Naive thymus-derived CD4-positive, alpha-beta T cell (primary cell): ENCODE results near the gene AKAP17A. TPM values are rescaled to one million over a fixed set of nuclear protein-coding genes. Genes with fewer than 3 reads are reported as not detected.

Experiments
- ATAC-seq: fragments of 150-1000 bp; cut with Tn5 transposase; 2 replicates; pipeline ENCODE4 v1.10.0; 2021; ENCODE audit warnings: mild to moderate bottlenecking, moderate library complexity
- CTCF ChIA-PET: fragments of 350-600 bp; sonication (Branson Sonifier 250); formaldehyde crosslinking; loops from one replicate; lab custom pipeline; 2021; ENCODE audit warnings: antibody characterized with exemption; lab: Charles Lee
- POLR2A ChIA-PET: fragments of 350-600 bp; sonication (Branson Sonifier 250); formaldehyde crosslinking; loops from one replicate; lab custom pipeline; 2021; ENCODE audit warnings: antibody characterized with exemption, inconsistent platforms; lab: Charles Lee
- DNase-seq, 9 donors: peaks; one replicate each; pipeline versions ENCODE4 v3.0.0 to v3.0.0-alpha.2; 2020 to 2022; ENCODE audit warnings: mixed read lengths in 1 of 9
- H3K27ac ChIP-seq: one replicate; pipeline ENCODE4 v1.7.0; 2013; ENCODE audit warnings: mild to moderate bottlenecking, low read depth, low read length, moderate library complexity
- H3K27me3 ChIP-seq, 2 donors: one replicate each; pipeline ENCODE4 v1.7.0; 2013; ENCODE audit warnings: low read length in 2 of 2, mild to moderate bottlenecking in 2 of 2, moderate library complexity in 2 of 2; ENCODE audit not compliant: control insufficient read depth in 2 of 2, insufficient read depth in 2 of 2
- H3K36me3 ChIP-seq, 3 experiments: 1 replicate in 2 of 3; 2 replicates in 1 of 3; pipeline ENCODE4 v1.7.0; 2013; ENCODE audit warnings: low read length in 3 of 3, mild to moderate bottlenecking in 3 of 3, moderate library complexity in 1 of 3; ENCODE audit not compliant: insufficient read depth in 3 of 3, control insufficient read depth in 2 of 3
- H3K4me1 ChIP-seq, 2 donors: one replicate each; pipeline ENCODE4 v1.7.0; 2013; ENCODE audit warnings: low read length in 2 of 2, mild to moderate bottlenecking in 2 of 2, moderate library complexity in 1 of 2; ENCODE audit not compliant: control insufficient read depth in 2 of 2, insufficient read depth in 2 of 2
- H3K4me3 ChIP-seq: 2 replicates; pipeline ENCODE4 v1.7.0; 2013; ENCODE audit warnings: mild to moderate bottlenecking, low read length
- H3K9me3 ChIP-seq, 3 experiments: 1 replicate in 2 of 3; 2 replicates in 1 of 3; pipeline ENCODE4 v1.7.0; 2013; ENCODE audit warnings: low read length in 3 of 3; ENCODE audit not compliant: control insufficient read depth in 2 of 3
- H3K27ac Mint-ChIP-seq, 9 donors: one replicate each; pipeline ENCODE4 v1.8.0; 2020 to 2022; ENCODE audit warnings: mixed read lengths in 9 of 9, mild to moderate bottlenecking in 8 of 9, moderate library complexity in 5 of 9, inconsistent platforms in 2 of 9
- H3K27me3 Mint-ChIP-seq, 5 donors: one replicate each; pipeline ENCODE4 v1.8.0; 2021 to 2022; ENCODE audit warnings: mixed read lengths in 5 of 5, mild to moderate bottlenecking in 1 of 5
- H3K36me3 Mint-ChIP-seq, 5 donors: one replicate each; pipeline ENCODE4 v1.8.0; 2020 to 2022; ENCODE audit warnings: mixed read lengths in 5 of 5, mild to moderate bottlenecking in 3 of 5, inconsistent platforms in 1 of 5
- H3K4me1 Mint-ChIP-seq, 7 donors: one replicate each; pipeline ENCODE4 v1.8.0; 2020 to 2022; ENCODE audit warnings: mixed read lengths in 7 of 7, mild to moderate bottlenecking in 3 of 7, inconsistent platforms in 1 of 7
- H3K4me3 Mint-ChIP-seq, 10 donors: one replicate each; pipeline ENCODE4 v1.8.0; 2020 to 2022; ENCODE audit warnings: mild to moderate bottlenecking in 10 of 10, mixed read lengths in 10 of 10, moderate library complexity in 6 of 10, inconsistent platforms in 2 of 10
- H3K9me3 Mint-ChIP-seq, 11 donors: one replicate each; pipeline ENCODE4 v1.8.0; 2020 to 2022; ENCODE audit warnings: mixed read lengths in 11 of 11, mild to moderate bottlenecking in 4 of 11, inconsistent platforms in 1 of 11, moderate library complexity in 1 of 11
- intact Hi-C, 2 donors: fragments of 100-400 bp; cut with micrococcal nuclease; formaldehyde crosslinking; loops; one replicate each; pipeline ENCODE4 v1.15.1; 2023
- polyA plus RNA-seq, 2 donors: library from polyadenylated mRNA; unstranded; fragments of 300-500 nt; fragmentation: Illumina TruSeq; gene quantifications; one replicate each; pipeline ENCODE4 v1.2.3, GENCODE V29; 2021
- total RNA-seq, 6 experiments: library from RNA in 5 of 6; stranded (reverse) in 5 of 6; gene quantifications; 1 replicate in 5 of 6; 2 replicates in 1 of 6; pipeline ENCODE4 v1.2.3 and lab custom pipeline; 2021 to 2026

Gene AKAP17A
- total and polyA plus RNA-seq, 7 experiments from 2014 or later: 19.2 to 165 (median 119) TPM

DNA sequence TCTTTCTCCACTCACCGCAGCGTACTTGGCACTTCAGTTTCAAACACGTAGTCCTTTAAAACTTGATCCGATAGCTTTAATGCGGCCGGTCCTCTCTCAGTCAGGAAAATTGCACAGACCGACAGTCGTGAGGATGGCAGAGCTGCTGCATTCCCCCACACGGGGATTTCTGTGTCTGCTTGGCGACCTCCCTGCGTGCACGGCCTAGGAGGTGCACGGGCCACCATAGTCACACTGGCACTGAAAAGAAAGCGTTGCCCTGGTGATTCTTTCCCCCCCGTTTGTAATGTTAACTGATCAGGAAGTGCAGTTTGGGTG, 10.3 kb downstream of the AKAP17A start:
- Mint-ChIP-seq H3K4me1 (peaks cover 4 to 15% (median 7%) of the 10 kb centered on the region in 7 donors), H3K27me3 (no peaks in the 10 kb centered on the region), H3K9me3 (peaks cover 0 to 2% (median 0%) of the 10 kb centered on the region in 11 donors), H3K27ac (no peak overlapping the region), H3K36me3 (peaks cover 0 to 34% (median 30%) of the 10 kb centered on the region in 5 donors), H3K4me3 (peak overlapping the region in 1 of 10 donors; percentile 4)
- peaks cover 0 to 3% (median 0%) of the 10 kb centered on the region in 3 experiments for H3K9me3 ChIP-seq
- intact Hi-C loops: no loop called here
- DNase-seq: no peak
- no peak overlapping the region for H3K27ac ChIP-seq
- H3K4me1 ChIP-seq: no peaks in the 10 kb centered on the region
- no peaks in the 10 kb centered on the region for H3K27me3 ChIP-seq
- no peak for ATAC-seq
- POLR2A ChIA-PET: no interaction called here
- peaks cover 12 to 71% (median 28%) of the 10 kb centered on the region in 3 experiments for H3K36me3 ChIP-seq
- CTCF ChIA-PET: no interaction called here
- H3K4me3 ChIP-seq: no peak overlapping the region

DNA sequence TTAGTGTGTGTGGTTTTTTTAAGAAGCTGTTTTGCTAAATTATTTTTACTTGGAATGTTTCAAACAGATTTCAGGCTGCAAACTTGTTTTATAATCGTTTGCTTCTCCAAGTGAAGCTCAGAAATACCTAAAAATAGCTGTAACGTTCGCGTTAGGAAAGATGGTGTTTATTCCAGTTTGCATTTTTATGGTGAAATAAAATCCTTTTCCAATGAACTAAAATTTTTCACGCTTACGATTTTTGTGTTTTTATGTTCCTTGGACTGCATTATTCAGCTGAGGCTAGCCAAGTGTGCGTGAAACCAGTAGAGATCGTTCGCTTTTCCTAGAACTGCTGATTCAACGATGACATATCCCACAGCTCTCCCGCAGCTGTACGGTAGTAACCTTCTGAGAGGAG, 10.9 kb downstream of the AKAP17A start:
- peaks cover 0 to 34% (median 27%) of the 10 kb centered on the region in 5 donors for H3K36me3 Mint-ChIP-seq
- no peak for ATAC-seq
- H3K4me1 Mint-ChIP-seq: peaks cover 3 to 12% (median 7%) of the 10 kb centered on the region in 7 donors
- no peaks in the 10 kb centered on the region for H3K27me3 ChIP-seq
- no peak for DNase-seq
- no peak overlapping the region for H3K4me3 ChIP-seq
- H3K9me3 ChIP-seq: peaks cover 0 to 3% (median 0%) of the 10 kb centered on the region in 3 experiments
- intact Hi-C loops: no loop called here
- POLR2A ChIA-PET: no interaction called here
- H3K27ac ChIP-seq: no peak overlapping the region
- H3K4me1 ChIP-seq: no peaks in the 10 kb centered on the region
- CTCF ChIA-PET: no interaction called here
- peaks cover 0 to 2% (median 0%) of the 10 kb centered on the region in 11 donors for H3K9me3 Mint-ChIP-seq
- no peak overlapping the region for H3K27ac Mint-ChIP-seq
- H3K27me3 Mint-ChIP-seq: no peaks in the 10 kb centered on the region
- H3K36me3 ChIP-seq: peaks cover 8 to 66% (median 23%) of the 10 kb centered on the region in 3 experiments
- no peak overlapping the region for H3K4me3 Mint-ChIP-seq

DNA sequence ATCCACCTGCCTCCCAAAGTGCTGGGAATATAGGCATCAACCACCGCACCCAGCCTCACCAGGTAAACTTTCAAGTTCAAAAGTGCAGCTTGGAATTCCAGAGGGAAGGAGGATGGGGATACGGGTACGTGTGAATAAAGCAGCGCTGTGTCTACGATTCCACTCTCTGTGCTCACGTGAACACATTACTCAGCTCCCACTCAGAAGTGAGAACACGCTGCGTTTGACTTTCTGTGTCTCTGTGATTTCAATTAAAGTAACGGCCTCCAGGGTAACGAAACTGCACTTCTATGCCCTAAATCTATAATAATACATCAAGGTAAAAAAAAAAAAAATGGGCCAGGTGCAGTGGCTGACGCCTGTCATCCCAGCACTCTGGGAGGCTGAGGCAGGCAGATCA, 15.1 kb downstream of the AKAP17A start:
- H3K36me3 ChIP-seq: peaks cover 8 to 24% (median 10%) of the 10 kb centered on the region in 3 experiments
- H3K4me3 ChIP-seq: no peak overlapping the region
- H3K9me3 ChIP-seq: peaks cover 0 to 3% (median 0%) of the 10 kb centered on the region in 3 experiments
- Mint-ChIP-seq H3K4me1 (peaks cover 0 to 9% (median 6%) of the 10 kb centered on the region in 7 donors), H3K27me3 (no peaks in the 10 kb centered on the region), H3K9me3 (no peaks in the 10 kb centered on the region), H3K36me3 (peaks cover 0 to 22% (median 14%) of the 10 kb centered on the region in 5 donors), H3K27ac (no peak overlapping the region), H3K4me3 (no peak overlapping the region)
- ChIA-PET CTCF (no interaction called here), POLR2A (no interaction called here)
- H3K4me1 ChIP-seq: no peaks in the 10 kb centered on the region
- H3K27me3 ChIP-seq: no peaks in the 10 kb centered on the region
- intact Hi-C loops: no loop called here
- DNase-seq (no peak), ATAC-seq (no peak)
- no peak overlapping the region for H3K27ac ChIP-seq

DNA sequence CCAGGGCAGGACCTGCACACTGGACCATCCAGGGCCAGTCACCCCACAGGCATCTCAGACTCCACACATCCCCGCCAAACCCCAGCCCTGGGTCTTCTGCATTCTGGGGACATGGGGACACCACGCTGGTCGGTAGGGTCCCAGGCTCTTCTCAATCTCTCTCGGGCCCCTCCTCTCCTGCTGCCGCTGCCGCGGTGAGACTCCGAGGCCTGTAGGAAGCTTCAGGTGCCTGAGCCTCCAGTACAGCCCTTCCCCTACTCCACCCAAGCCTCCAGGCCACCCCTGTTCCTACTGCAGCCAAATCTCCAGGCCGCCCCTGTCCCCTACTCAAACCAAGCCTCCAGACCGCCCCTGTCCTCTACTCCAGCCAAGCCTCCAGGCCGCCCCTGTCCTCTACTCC, 17.9 kb downstream of the AKAP17A start:
- H3K9me3 Mint-ChIP-seq: no peaks in the 10 kb centered on the region
- H3K27ac Mint-ChIP-seq: no peak overlapping the region
- no peaks in the 10 kb centered on the region for H3K27me3 ChIP-seq
- no peak overlapping the region for H3K4me3 Mint-ChIP-seq
- POLR2A ChIA-PET: no interaction called here
- H3K4me1 Mint-ChIP-seq: peaks cover 0 to 9% (median under 1%) of the 10 kb centered on the region in 7 donors
- no peak for DNase-seq
- CTCF ChIA-PET: no interaction called here
- peaks cover 0 to 5% (median under 1%) of the 10 kb centered on the region in 5 donors for H3K36me3 Mint-ChIP-seq
- intact Hi-C loops: no loop called here
- H3K4me1 ChIP-seq: no peaks in the 10 kb centered on the region
- no peaks in the 10 kb centered on the region for H3K9me3 ChIP-seq
- peaks cover 0 to 1% (median 0%) of the 10 kb centered on the region in 3 experiments for H3K36me3 ChIP-seq
- no peak overlapping the region for H3K27ac ChIP-seq
- peak; percentile 32 for ATAC-seq
- no peak overlapping the region for H3K4me3 ChIP-seq
- no peaks in the 10 kb centered on the region for H3K27me3 Mint-ChIP-seq

DNA sequence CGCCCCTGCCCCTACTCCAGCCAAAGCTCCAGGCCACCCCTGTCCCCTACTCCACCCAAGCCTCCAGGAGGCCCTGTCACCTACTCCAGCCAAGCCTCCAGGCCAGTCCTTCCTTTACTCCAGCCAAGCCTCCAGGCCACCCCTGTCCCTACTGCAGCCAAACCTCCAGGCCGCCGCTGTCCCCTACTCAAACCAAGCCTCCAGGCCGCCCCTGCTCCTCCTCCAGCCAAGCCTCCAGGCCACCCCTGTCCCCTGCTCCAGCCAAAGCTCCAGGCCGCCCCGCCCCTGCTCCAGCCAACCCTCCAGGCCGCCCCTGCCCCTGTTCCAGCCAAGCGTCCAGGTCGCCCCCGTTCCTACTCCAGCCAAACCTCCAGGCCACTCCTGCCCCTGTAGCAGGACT, 18.4 kb downstream of the AKAP17A start:
- no peak overlapping the region for H3K27ac Mint-ChIP-seq
- peaks cover 0 to 4% (median 0%) of the 10 kb centered on the region in 5 donors for H3K36me3 Mint-ChIP-seq
- CTCF ChIA-PET: no interaction called here
- H3K9me3 Mint-ChIP-seq: no peaks in the 10 kb centered on the region
- Histone ChIP-seq H3K9me3 (no peaks in the 10 kb centered on the region), H3K4me1 (no peaks in the 10 kb centered on the region), H3K36me3 (no peaks in the 10 kb centered on the region), H3K27me3 (no peaks in the 10 kb centered on the region), H3K4me3 (no peak overlapping the region), H3K27ac (no peak overlapping the region)
- H3K4me1 Mint-ChIP-seq: peaks cover 0 to 6% (median 0%) of the 10 kb centered on the region in 7 donors
- H3K27me3 Mint-ChIP-seq: no peaks in the 10 kb centered on the region
- H3K4me3 Mint-ChIP-seq: no peak overlapping the region
- ATAC-seq (no peak), DNase-seq (no peak)
- intact Hi-C loops: no loop called here
- POLR2A ChIA-PET: no interaction called here

DNA sequence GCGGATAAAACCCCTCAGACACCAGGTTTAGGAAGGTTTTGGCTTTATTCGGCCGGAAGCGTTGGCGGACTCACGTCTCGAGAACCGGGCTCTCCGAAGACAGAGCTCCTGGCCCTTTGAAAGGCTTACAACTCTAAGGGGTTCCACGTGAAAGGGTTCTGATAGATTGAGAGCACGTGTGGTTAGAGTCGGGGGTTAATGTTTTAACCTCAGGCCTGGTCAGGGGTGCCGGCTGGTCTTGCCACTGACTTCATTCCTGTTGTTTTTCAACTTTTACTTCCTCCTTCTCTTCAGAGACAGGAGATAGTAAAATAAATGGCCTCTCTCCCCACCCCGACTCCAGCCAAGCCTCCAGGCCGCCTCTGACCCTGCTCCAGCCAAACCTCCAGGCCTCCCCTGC, 18.8 kb downstream of the AKAP17A start:
- peaks cover 0 to 3% (median 0%) of the 10 kb centered on the region in 7 donors for H3K4me1 Mint-ChIP-seq
- H3K27me3 Mint-ChIP-seq: no peaks in the 10 kb centered on the region
- POLR2A ChIA-PET: no interaction called here
- no peak for DNase-seq
- H3K4me3 Mint-ChIP-seq: no peak overlapping the region
- Histone ChIP-seq H3K27me3 (no peaks in the 10 kb centered on the region), H3K4me3 (no peak overlapping the region), H3K4me1 (no peaks in the 10 kb centered on the region), H3K27ac (no peak overlapping the region), H3K9me3 (no peaks in the 10 kb centered on the region), H3K36me3 (no peaks in the 10 kb centered on the region)
- CTCF ChIA-PET: no interaction called here
- no peaks in the 10 kb centered on the region for H3K9me3 Mint-ChIP-seq
- no peak for ATAC-seq
- H3K27ac Mint-ChIP-seq: no peak overlapping the region
- H3K36me3 Mint-ChIP-seq: peaks cover 0 to 4% (median 0%) of the 10 kb centered on the region in 5 donors
- intact Hi-C loops: no loop called here

DNA sequence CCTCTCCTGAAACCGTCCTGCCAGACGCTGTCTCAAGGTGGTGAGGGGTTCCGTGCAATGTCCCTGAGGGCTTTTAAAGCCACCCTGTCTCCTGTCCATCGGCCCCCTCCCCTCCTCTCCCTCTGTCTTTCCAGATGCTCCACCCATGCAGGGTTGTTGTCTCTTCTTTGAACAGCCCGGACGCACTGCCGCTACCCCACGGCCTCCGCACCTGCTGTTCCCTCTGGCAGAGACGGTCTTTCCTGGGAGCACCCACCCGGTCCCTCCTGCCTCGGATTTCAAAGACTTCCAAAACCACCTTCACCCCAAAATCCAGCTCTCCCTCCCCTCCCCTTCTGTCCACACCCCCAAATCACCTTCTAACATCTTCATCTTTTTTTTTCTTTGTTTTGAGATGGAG, 19.3 kb downstream of the AKAP17A start:
- H3K27ac Mint-ChIP-seq: no peak overlapping the region
- no peaks in the 10 kb centered on the region for H3K36me3 ChIP-seq
- intact Hi-C loops: no loop called here
- H3K4me3 ChIP-seq: no peak overlapping the region
- no peak overlapping the region for H3K4me3 Mint-ChIP-seq
- no peaks in the 10 kb centered on the region for H3K4me1 ChIP-seq
- POLR2A ChIA-PET: no interaction called here
- ATAC-seq (no peak), DNase-seq (no peak)
- peaks cover 0 to 2% (median 0%) of the 10 kb centered on the region in 7 donors for H3K4me1 Mint-ChIP-seq
- no peaks in the 10 kb centered on the region for H3K27me3 Mint-ChIP-seq
- no peaks in the 10 kb centered on the region for H3K27me3 ChIP-seq
- no peaks in the 10 kb centered on the region for H3K36me3 Mint-ChIP-seq
- no peak overlapping the region for H3K27ac ChIP-seq
- H3K9me3 ChIP-seq: no peaks in the 10 kb centered on the region
- CTCF ChIA-PET: no interaction called here
- H3K9me3 Mint-ChIP-seq: no peaks in the 10 kb centered on the region
